ENCODE data around the gene YPEL2. TPM values are rescaled to one million over a fixed set of nuclear protein-coding genes. Genes with fewer than 3 reads are reported as not detected.

The YPEL2 gene
- total RNA-seq, 4 donors from 2014 or later: 34.3 to 53.6 (median 40.7) TPM

DNA sequence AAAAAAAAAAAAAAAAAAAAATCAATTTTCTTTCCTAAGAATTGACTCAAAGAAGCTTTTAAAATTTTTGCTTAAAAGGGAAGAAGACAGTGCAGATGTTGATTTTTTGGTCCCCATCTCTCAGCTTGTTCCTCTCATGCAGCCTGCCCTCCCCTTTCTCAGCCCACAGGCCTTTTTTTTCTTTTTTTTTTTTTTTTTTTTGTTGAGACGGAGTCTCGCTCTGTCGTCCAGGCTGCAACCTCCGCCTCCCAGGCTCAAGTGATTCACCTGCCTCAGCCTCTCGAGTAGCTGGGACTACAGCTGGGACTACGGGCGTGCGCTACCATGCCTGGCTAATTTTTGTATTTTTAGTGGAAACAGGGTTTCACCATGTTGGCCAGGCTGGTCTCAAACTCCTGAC is 17.7 kb downstream of the YPEL2 start:
- TF ChIP-seq, protein P1, sequence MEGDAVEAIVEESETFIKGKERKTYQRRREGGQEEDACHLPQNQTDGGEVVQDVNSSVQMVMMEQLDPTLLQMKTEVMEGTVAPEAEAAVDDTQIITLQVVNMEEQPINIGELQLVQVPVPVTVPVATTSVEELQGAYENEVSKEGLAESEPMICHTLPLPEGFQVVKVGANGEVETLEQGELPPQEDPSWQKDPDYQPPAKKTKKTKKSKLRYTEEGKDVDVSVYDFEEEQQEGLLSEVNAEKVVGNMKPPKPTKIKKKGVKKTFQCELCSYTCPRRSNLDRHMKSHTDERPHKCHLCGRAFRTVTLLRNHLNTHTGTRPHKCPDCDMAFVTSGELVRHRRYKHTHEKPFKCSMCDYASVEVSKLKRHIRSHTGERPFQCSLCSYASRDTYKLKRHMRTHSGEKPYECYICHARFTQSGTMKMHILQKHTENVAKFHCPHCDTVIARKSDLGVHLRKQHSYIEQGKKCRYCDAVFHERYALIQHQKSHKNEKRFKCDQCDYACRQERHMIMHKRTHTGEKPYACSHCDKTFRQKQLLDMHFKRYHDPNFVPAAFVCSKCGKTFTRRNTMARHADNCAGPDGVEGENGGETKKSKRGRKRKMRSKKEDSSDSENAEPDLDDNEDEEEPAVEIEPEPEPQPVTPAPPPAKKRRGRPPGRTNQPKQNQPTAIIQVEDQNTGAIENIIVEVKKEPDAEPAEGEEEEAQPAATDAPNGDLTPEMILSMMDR (IDR thresholded peaks at IDR 0.05): no peak
- ATAC-seq (ENCODE audit: low FRiP score) (no peak), DNase-seq (ENCODE audit: low spot score) (no peak)

DNA sequence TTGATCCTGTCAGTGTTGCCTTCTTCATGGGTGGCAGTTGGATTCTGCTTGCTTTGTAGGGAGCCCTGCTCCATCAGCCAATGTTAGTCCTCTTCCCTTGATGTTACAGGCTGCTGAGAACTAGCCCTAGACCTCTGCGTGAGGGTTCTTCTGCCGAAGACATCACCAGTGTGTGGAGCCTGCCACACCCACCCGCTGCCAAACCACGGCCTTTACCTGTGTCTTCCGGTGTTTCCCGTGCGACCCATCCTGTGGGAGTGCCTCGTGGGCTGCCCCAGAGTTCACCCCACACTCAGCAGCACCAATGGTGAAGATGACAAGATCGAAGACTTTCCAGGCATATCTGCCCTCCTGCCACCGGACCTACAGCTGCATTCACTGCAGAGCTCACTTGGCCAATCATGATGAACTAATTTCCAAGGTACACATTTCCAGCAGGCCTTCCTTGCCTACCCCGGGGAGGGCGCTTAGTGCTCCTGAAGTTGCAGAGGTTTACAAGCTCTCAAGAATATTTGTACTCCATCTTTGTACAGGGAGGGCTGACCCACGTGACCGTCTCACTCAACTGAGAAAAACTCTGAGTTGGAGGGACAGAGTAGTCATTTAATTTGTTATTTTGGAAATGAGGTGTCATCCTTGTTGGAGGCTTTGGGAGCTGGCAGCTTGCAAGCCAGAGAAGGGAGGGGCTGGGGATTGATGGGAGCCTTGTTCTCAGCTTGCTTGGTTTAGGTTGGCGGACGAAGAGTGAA is 21.8 kb downstream of the YPEL2 start:
- TF ChIP-seq, protein P1 (IDR thresholded peaks at IDR 0.05): no peak
- ATAC-seq (ENCODE audit: low FRiP score) (no peak), DNase-seq (ENCODE audit: low spot score) (no peak)

DNA sequence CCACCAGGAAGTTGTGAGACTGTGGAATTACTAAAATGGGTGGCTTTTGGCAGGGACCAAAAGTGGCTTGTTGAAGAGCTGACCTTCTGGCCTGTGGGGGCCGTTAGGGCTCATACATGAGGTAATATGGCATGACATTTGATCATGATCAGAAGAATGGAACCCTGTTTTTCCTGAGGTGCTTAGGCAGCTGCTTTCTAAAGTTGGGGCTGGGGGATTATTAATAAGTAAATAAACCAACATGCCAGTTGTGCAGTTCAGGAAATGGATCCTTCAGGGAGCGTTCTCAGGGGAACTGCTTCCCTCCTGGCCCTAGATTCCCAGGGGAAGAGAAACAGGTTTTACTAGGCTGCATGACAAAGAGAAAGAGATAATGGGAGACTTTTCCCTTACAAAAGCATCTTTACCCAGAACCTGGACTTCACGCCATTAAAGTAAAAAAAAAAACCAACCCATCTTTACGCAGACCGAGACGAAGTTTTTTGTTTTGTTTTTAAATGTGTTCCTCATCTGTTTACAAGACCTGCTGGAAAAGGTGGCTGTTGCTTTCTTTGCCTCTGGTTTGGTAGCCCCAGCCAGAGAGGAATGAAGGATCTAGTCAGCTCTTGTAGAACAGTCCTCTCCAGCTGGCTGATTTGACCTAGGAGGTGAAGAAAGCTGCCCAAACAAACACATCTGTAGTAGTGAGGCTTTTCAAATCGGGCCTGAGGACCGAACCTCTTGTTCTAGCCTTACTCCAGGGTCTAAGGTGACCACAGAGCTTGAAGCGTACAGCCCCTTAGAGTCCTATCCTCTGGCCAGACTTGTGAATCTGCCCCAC is 22.7 kb downstream of the YPEL2 start:
- TF ChIP-seq, protein P1 (IDR thresholded peaks at IDR 0.05): no peak
- ATAC-seq (ENCODE audit: low FRiP score) (no peak), DNase-seq (ENCODE audit: low spot score) (no peak)

DNA sequence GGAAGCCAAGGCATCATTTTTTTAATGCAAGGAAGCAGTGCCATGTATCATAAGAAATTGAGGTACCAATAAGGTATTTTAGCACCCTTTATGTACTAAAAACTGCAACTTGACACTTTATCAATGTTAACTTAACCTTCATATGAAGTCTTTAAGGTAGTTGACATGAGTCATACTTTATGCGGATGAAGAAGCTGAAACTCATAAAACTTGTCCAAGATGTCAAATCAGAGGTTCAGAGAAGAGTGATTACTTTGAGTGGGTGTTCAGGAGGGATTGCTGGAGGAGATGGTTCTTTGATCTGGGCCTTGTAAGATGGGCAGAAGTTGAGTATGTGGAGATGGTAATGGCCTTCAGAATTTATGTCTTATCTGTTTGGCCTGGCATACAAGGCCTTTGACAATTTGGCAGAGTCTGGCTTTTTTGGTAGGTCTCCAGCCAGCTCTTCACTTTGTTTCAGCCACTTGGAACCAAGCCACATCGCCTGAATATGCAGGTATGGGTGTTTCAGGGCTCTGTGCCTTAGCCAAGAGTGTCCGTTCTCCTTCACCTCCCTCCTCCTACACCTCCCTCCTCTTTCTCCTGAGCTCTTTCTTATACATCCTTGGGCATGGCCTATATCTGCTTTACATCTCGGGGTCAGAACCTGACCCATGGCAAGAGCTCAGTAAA is 23.7 kb downstream of the YPEL2 start:
- no peak for ATAC-seq (ENCODE audit: low FRiP score)
- TF ChIP-seq, protein P1 (IDR thresholded peaks at IDR 0.05): no peak
- no peak for DNase-seq (ENCODE audit: low spot score)

DNA sequence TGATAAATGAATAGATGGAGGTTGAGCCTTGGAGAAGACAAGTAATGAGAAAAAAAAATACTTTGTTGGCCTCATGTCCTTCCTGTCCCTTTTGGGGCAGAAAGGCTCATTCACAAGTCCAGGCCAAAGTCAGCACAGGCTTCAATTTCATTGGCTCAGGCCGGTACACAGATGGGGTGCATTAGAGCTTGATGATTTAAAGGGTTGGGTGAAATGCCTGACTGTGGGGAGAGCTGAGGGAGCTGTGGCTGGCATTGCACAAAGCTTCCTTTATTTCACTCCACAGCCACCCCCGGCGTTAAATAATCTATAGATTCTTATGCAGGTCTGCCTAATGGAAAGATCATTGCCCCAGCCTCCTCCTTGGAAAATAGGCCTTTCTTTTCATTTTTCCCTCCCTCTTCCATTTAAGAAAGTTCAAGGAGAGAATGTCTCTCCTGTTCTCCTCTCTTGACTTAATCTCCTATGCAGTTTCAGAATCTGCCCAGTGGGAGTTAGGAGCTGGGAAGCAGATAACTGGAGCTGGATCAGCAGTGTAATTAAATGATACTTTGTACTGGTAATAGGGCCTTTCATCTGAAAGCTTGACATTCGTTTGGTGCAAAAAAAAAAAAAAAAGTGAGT is 24.4 kb downstream of the YPEL2 start:
- DNase-seq (ENCODE audit: low spot score): no peak
- ATAC-seq (ENCODE audit: low FRiP score): no peak
- TF ChIP-seq, protein P1 (IDR thresholded peaks at IDR 0.05): no peak

DNA sequence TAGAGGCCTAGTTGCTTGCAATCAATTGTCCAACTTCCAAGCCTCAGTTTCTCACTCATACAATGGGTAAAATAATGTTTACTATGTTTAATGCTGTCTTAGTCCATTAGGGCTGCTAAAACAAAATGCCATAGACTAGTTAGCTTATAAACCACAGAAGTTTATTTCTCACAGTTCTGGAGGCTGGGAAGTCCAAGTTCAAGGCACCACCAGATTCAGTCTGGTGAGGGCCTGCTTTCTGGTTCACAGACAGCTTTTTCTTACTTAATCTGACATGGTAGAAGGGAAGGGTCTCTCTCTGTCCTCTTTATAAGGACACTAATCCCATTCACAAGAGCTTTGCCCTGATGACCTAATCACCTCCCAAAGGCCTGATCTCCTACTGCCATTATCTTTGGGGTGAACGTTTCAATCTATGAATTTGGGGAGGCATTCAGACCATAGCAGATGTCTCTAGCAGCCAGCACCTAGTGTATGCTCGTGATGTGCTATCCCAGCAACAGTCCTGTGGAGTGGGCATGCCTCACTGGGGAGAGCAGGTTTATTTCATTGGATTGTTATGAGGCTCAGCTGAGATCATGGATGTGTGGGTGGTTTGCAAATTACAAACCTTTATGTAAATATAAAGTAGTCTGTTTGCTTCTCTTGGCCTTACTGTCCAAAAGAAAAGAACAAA is 25.2 kb downstream of the YPEL2 start:
- DNase-seq (ENCODE audit: low spot score): no peak
- TF ChIP-seq, protein P1 (IDR thresholded peaks at IDR 0.05): no peak
- no peak for ATAC-seq (ENCODE audit: low FRiP score)

Measured in omental fat pad (tissue), 4 donors.